NB4 (cell line): Measurements from ENCODE around the gene ZFPM1.

Experiments used
- CTCF ChIP-seq: IDR thresholded peaks from one replicate; pipeline ENCODE4 v1.5.1; 2012; ENCODE audit warnings: low read depth, low read length
- MAX ChIP-seq: IDR thresholded peaks from 2 replicates; pipeline ENCODE4 v1.6.1; 2011; ENCODE audit warnings: low read depth, low read length
- MYC ChIP-seq: IDR thresholded peaks from 2 replicates; pipeline ENCODE4 v1.6.1; 2011; ENCODE audit warnings: low read depth, low read length

- TF ChIP-seq MYC (no peak), CTCF (no peak), MAX (no peak)
Observed at GRCh38 chr16:88412766-88413165, 40.3 kb upstream of the ZFPM1 start.
